Suppressor macrophage treated with lipopolysaccharide for 4 hours (primary cell): ENCODE data around the gene PUDP.
"Not testable (repeated sequence)": the region's sequence is repeated elsewhere in the genome, so short reads cannot be mapped to it uniquely, and the experiment has no call there.

Source experiments
- DNase-seq: peaks from one replicate; pipeline ENCODE4 v3.0.0-alpha.2; 2020

Gene PUDP

GRCh38 chrX:7109049-7109531 is 38.9 kb downstream of the PUDP start:
- DNase-seq: no peak

DNA sequence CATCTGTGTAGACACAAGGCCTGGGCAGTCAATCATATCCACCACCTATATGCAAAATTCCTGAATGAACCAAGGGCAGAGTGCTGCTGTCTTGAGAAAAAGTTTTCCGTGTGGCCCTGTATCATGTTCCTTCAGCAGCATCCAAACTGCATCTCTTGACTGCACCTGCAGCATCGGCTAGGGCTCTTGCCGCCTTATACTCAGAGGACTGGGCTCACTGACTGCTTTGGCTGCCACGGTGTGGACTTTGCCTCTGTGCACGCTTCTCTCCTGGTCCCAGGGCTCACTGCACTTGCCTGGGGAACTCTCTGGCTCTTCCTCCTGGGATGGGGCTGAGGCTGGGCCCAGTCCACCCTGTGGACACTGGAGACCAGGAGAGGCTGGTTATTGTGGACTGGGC is 39.9 kb downstream of the PUDP start:
- no peak for DNase-seq

GRCh38 chrX:7106649-7107048 is 41.3 kb downstream of the PUDP start:
- no peak for DNase-seq

DNA sequence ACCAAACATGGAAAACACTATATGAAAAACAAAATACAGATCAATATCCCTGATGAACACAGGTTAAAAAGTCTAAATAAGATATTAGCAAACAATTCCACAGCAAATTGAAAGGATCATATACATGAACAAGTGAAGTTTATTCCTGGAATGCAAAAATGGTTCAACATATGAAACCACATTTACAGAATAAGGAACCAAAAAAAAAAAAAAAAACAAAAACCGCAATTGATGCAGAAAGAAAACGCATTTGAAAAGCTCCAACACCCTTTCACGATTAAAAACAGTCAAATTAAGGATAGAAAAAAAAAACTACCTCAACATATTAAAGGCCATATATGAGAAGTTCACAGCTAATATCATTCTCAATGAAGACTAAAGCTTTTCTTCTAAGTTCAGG is 45.8 kb downstream of the PUDP start:
- no peak for DNase-seq

GRCh38 chrX:7100022-7100421 is 47.9 kb downstream of the PUDP start:
- DNase-seq: no peak

DNA sequence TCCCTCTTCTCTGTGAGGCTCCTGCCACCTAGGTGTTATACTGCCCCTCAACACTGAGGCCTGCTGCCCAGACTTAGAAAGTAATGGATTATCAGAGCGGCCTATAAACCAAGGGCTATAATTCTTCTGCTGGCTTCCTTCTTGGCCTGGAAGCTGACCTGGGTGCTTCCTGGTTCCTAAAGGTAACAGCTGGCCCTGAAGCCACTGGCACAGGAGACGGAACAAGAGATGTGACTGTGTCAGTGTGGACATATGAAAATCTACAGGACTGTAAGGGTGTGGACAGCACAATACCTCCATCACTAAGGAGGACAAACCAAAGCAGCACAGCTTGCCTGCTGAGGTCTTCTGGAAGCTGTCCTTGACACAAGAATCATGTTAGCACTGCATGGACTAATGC is 52.3 kb downstream of the PUDP start:
- not testable (repeated sequence) for DNase-seq

- peak; percentile 6 for DNase-seq
Observed at GRCh38 chrX:7093305-7093704, 54.6 kb downstream of the PUDP start.

GRCh38 chrX:7092543-7092942 is 55.4 kb downstream of the PUDP start:
- no peak for DNase-seq

GRCh38 chrX:7091923-7092322 is 56.0 kb downstream of the PUDP start:
- no peak for DNase-seq

DNA sequence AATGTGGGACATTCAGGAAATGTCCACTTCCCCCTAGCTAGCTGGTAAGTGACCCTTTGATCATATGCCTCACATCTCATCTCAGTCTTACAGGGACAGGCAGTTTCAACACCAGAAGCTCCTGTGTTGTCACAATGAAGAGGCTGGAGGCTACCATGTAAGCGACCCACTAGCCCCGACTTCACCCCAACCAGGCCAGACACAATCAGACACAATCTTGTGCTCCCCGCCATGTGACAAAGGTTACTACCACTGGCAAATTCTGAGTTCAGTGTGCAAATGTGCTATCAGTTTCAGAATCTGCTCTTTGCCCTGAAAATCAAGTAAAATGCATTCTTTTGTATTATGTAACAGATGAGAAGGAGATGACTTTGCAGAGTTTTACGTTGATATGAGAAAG is 57.3 kb downstream of the PUDP start:
- peak; percentile 40 for DNase-seq

GRCh38 chrX:7088968-7089615 is 58.9 kb downstream of the PUDP start:
- DNase-seq: no peak

DNA sequence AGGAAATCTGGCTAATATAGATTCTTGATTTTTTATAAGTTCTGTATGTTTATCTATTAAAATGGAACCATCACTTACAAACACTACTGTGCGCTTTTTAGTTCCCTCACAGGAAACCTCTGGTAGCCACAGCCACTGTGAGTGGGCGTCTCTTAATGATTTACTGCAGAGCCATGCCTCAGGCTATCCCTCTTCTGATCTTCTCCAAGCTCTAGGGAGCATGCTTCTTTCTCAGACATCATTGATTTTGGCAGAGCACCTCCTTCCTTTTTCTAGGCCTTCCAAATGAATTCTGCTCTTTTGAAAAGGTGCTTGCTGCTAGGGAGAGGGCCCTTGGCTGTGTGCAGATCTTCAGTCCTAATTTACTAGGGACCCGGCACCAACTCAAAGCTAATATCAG is 61.6 kb downstream of the PUDP start:
- DNase-seq: peak; percentile 11

DNA sequence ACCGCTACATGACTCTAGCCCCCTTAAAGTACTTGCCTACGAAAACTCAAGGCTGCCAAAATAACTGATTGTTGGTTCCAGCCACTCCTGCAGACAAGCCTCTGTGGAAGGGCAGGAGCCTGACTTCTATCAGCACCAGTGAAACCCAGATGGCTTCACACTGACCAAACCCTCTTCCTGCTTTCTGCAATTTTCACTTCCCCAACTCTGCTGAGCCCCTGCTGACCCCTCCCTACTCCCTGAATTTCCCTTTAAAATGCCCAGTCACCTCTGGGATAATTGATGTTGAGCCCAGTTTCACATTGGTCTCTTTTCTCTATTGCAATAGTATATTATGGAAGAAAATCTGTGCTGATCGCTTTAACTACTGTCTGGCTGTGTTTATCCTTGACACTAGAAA is 62.1 kb downstream of the PUDP start:
- peak; percentile 56 for DNase-seq

GRCh38 chrX:7084841-7085240 is 63.1 kb downstream of the PUDP start:
- no peak for DNase-seq

DNA sequence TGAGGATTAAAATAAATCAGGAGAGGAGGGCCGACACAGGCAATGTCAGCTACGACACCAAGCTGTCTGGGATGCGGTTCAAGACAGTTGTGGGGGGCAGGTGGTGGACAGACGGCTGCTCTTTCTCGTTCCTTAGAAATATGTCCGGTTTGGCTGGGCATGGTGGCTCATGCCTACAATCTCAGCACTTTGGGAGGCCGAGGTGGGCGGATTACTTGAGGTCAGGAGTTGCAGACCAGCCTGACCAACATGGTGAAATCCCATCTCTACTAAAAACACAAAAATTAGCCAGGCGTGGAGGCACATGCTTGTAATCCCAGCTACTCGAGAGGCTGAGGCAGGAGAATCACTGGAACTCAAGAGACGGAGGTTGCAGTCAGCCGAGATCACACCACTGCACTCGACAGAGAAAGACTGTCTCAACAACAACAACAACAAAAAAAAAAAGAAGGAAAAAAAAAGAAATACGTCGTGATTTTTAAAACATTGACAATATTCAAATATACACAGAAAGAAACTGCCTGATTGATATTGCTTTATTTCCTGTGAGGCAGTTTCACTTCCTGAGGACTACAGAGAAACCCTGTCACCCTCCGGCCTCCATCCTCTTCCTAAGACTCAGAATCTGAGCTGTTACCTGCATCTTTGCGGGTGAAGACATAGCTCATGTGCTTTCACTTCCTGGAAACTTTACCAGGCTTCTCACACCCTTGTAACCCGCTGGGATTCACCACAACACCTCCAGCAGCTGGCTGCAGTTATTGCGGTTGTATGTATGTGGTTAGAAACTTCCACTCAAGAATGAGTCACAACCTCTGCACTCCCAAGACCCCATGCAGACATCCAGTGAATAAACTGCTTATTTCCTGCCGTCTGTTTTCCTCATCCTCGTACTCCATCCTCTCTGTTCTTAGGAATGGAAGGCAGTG is 64.2 kb downstream of the PUDP start:
- DNase-seq: peak; percentile 71

GRCh38 chrX:7083021-7083420 is 64.9 kb downstream of the PUDP start:
- DNase-seq: no peak

DNA sequence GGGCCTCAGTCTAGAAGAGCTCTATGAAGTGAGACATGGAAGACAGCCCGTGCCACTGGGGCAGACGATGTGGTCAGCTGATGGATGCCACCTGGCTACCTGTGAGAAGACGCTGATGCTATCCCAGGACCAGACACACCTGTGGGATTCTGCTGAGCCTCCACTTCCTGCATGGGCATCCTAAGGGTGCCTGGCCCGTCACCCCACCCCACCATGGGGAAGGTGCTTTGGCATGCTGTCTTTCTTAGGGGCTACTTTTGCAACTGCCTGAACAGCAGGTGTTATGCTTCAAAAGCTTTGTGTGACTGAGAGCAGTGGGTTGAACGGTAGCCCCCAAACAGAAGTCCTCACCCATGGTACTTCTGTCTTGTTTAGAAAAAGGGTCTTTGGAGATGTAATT is 65.4 kb downstream of the PUDP start:
- no peak for DNase-seq

GRCh38 chrX:7077241-7078230 is 70.4 kb downstream of the PUDP start:
- no peak for DNase-seq

GRCh38 chrX:7076245-7076661 is 71.7 kb downstream of the PUDP start:
- DNase-seq: no peak

DNA sequence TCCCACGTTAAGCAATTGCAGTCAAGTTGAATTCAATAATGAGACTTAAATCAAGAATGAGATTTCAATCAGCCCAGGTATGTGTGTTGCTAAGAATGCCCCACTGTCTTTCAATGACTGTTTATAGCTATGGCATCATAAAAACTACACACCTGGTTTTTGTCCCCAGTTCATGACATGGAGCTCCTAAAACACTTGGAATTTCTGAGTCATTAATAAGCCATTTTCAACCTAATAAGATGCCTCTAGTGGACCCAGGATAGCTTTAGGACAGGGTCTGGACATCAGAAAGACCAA is 73.1 kb downstream of the PUDP start:
- DNase-seq: no peak

GRCh38 chrX:7074148-7074907 is 73.6 kb downstream of the PUDP start:
- no peak for DNase-seq

GRCh38 chrX:7073336-7073735 is 74.6 kb downstream of the PUDP start:
- DNase-seq: no peak
